K562 (cell line): ENCODE measurements around the gene MRPL48. TPM values are rescaled to one million over a fixed set of nuclear protein-coding genes. Genes with fewer than 3 reads are reported as not detected.

Experiments used
- ATAC-seq: fragments of 200-7000 bp; cut with Tn5 transposase; 3 replicates; pipeline ENCODE4 v1.9.1; 2020; ENCODE audit warnings: moderate library complexity
- BruUV-seq: library from RNA; stranded (reverse); fragments of 400-500 nt; replicated peaks from 2 replicates; lab custom pipeline; 2021; lab: Mats Ljungman, UMichigan
- CTCF ChIA-PET: fragments of 300-600 bp; formaldehyde crosslinking; extraction: SDS; loops from one replicate; lab custom pipeline; 2021; ENCODE audit warnings: low intra/inter-chr PET ratio; lab: Yijun Ruan, JAX
- POLR2A ChIA-PET: fragments of 300-600, 350-650 bp; sonication (Branson Sonifier 250); formaldehyde crosslinking; extraction: SDS; loops from one replicate; lab custom pipeline; 2021; ENCODE audit warnings: antibody characterized with exemption, inconsistent platforms; lab: Yijun Ruan, JAX
- DNase-seq, 4 experiments: peaks; one replicate each; pipeline versions ENCODE4 v3.0.0 to v3.0.0-alpha.2; 2011 to 2018; ENCODE audit warnings: low spot score in 3 of 4, mixed read lengths in 3 of 4; ENCODE audit errors: extremely low read depth in 1 of 4
- FAIRE-seq: peaks from 2 replicates; lab custom pipeline; 2011; peaks lifted over from hg19 to GRCh38; lab: Jason Lieb, UNC
- H2AFZ ChIP-seq: 2 replicates; pipeline ENCODE4 v1.6.0; 2011; ENCODE audit warnings: low read depth, low read length, control low read depth, inconsistent platforms
- H3K27ac ChIP-seq: fragments of 200-600 bp; 3 replicates; pipeline ENCODE4 v1.8.0; 2011; ENCODE audit warnings: low read depth, mild to moderate bottlenecking, control low read depth, inconsistent platforms, low read length, moderate library complexity, mixed read lengths; ENCODE audit errors: extremely low read depth
- H3K27me3 ChIP-seq, 2 experiments: fragments of 300-600 bp in 1 of 2; 2 replicates in 1 of 2; 3 replicates in 1 of 2; pipeline versions ENCODE4 v1.6.0 to v1.8.0; 2011; ENCODE audit warnings: inconsistent platforms in 2 of 2, low read length in 2 of 2, mild to moderate bottlenecking in 1 of 2, mixed read lengths in 1 of 2, moderate library complexity in 1 of 2; ENCODE audit not compliant: control insufficient read depth in 2 of 2, insufficient read depth in 2 of 2
- H3K36me3 ChIP-seq: fragments of 300-600 bp; 3 replicates; pipeline ENCODE4 v1.8.0; 2011; ENCODE audit warnings: mild to moderate bottlenecking, low read length, inconsistent platforms; ENCODE audit not compliant: control insufficient read depth, insufficient read depth
- H3K4me1 ChIP-seq, 2 experiments: fragments of 200-600 bp in 1 of 2; replicated peaks in 1 of 2; 2 replicates in 1 of 2; 3 replicates in 1 of 2; pipeline versions ENCODE4 v1.5.1 to v1.8.0; 2011; ENCODE audit warnings: inconsistent platforms in 2 of 2, low read length in 2 of 2, mild to moderate bottlenecking in 1 of 2, mixed read lengths in 1 of 2, moderate library complexity in 1 of 2; ENCODE audit not compliant: control insufficient read depth in 2 of 2, insufficient read depth in 2 of 2
- H3K4me2 ChIP-seq: 2 replicates; pipeline ENCODE4 v1.6.1; 2011; ENCODE audit warnings: low read length, control low read depth, inconsistent platforms, mixed read lengths; ENCODE audit not compliant: insufficient read depth
- H3K4me3 ChIP-seq: fragments of 200-600 bp; sonication (generic), shearing (Covaris generic); 2 replicates; pipeline ENCODE4 v1.5.1; 2016; ENCODE audit warnings: control low read depth, inconsistent platforms
- H3K79me2 ChIP-seq: fragments of 200-600 bp; 3 replicates; pipeline ENCODE4 v1.8.0; 2011; ENCODE audit warnings: low read length, inconsistent platforms; ENCODE audit not compliant: control insufficient read depth, insufficient read depth
- H3K9ac ChIP-seq, 2 experiments: 2 replicates each; pipeline versions ENCODE4 v1.6.0 to v1.6.1; 2011; ENCODE audit warnings: low read depth in 2 of 2, low read length in 2 of 2, control low read depth in 1 of 2, inconsistent platforms in 1 of 2, mild to moderate bottlenecking in 1 of 2, mixed read lengths in 1 of 2; ENCODE audit not compliant: insufficient read depth in 1 of 2
- H3K9me1 ChIP-seq: one replicate; pipeline ENCODE4 v1.6.0; 2011; ENCODE audit warnings: inconsistent platforms, mild to moderate bottlenecking, low read length, moderate library complexity; ENCODE audit not compliant: control insufficient read depth, insufficient read depth
- H3K9me3 ChIP-seq: replicated peaks from 2 replicates; pipeline ENCODE4 v1.5.1; 2011; ENCODE audit warnings: low read depth, low read length, inconsistent platforms; ENCODE audit not compliant: control insufficient read depth, insufficient read depth
- H4K20me1 ChIP-seq: replicated peaks from 2 replicates; pipeline ENCODE4 v1.6.1; 2011; ENCODE audit warnings: low read length, inconsistent platforms, mixed read lengths; ENCODE audit not compliant: control insufficient read depth, insufficient read depth
- ARID2 ChIP-seq: fragments of 450-650 bp; IDR thresholded peaks from 2 replicates; pipeline ENCODE4 v1.6.1; 2017; ENCODE audit warnings: antibody characterized with exemption, mild to moderate bottlenecking
- CHD4 ChIP-seq: fragments of 200-600 bp; sonication (generic); IDR thresholded peaks from 3 replicates; pipeline ENCODE4 v1.6.1; 2012; ENCODE audit warnings: low read depth, mild to moderate bottlenecking, mixed read lengths, low read length, inconsistent platforms; ENCODE audit not compliant: insufficient read depth, insufficient replicate concordance, poor library complexity, severe bottlenecking
- CTCF ChIP-seq, 3 experiments: IDR thresholded peaks in 2 of 3; conservative IDR thresholded peaks in 1 of 3; 2 replicates each; pipeline ENCODE4 v1.5.1; 2011 to 2012; ENCODE audit warnings: low read length in 3 of 3, mild to moderate bottlenecking in 3 of 3, control low read depth in 2 of 3, improper control_type of control experiment in 1 of 3, inconsistent platforms in 1 of 3, low read depth in 1 of 3, mixed read lengths in 1 of 3, moderate library complexity in 1 of 3; ENCODE audit not compliant: insufficient read depth in 2 of 3
- DACH1 ChIP-seq: fragments of 450-650 bp; IDR thresholded peaks from 2 replicates; pipeline ENCODE4 v1.6.1; 2018; ENCODE audit not compliant: partially characterized antibody
- GTF2A2 ChIP-seq: IDR thresholded peaks from 2 replicates; pipeline ENCODE4 v1.6.1; 2016; ENCODE audit warnings: mild to moderate bottlenecking, missing genetic modification characterization, missing compliant biosample characterization
- WGBS: fragments of 100-300 bp; shearing (Covaris generic); methylation state at CpG from one replicate; pipeline ENCODE4 v1.1.6; 2016; ENCODE audit warnings: low coverage, mixed read lengths; ENCODE audit not compliant: insufficient coverage; ENCODE audit errors: missing lambda C conversion rate; 5-methylcytosine and 5-hydroxymethylcytosine counted together
- in situ Hi-C: fragments of 300-500 bp; cut with MboI; formaldehyde crosslinking; loops from 4 replicates; pipeline ENCODE4 v1.15.0; 2018; ENCODE audit warnings: inconsistent platforms, mixed read lengths
- intact Hi-C: fragments of 100-400 bp; cut with micrococcal nuclease; formaldehyde crosslinking; loops from 2 replicates; pipeline ENCODE4 v1.14.2; 2022
- polyA plus RNA-seq, 8 experiments: library from polyadenylated mRNA; depleted of rRNA in 4 of 8; stranded (reverse) in 5 of 8; unstranded in 3 of 8; fragments of >200 nt; fragmentation: Nextera tagmentation in 2 of 8; fragmentation: Illumina TruSeq in 1 of 8; extraction: Ambion mirVana in 2 of 8; extraction: Trizol in 1 of 8; gene quantifications; 2 replicates each; pipeline versions ENCODE4 v1.2.1 to v1.2.3, GENCODE V29; 2011 to 2014; ENCODE audit warnings: inconsistent platforms in 1 of 8, missing spikeins in 1 of 8
- total RNA-seq, 7 experiments: library from RNA; depleted of rRNA in 6 of 7; stranded (reverse); fragments of >200 nt in 6 of 7; fragmentation: Illumina TruSeq in 2 of 7; extraction: Trizol in 2 of 7; gene quantifications; 2 replicates each; pipeline versions ENCODE4 v1.2.1 to v1.2.3, GENCODE V29; 2011 to 2021; ENCODE audit warnings: low replicate concordance in 1 of 7

Gene MRPL48
- total and polyA plus RNA-seq, 9 of the 15 experiments (the other 6 are each of a cell fraction or from before 2014, with no cell fraction given), result 66.0 to 237 (median 104) TPM

GRCh38 chr11:73758451-73758850 lies 29.2 kb upstream of the MRPL48 start:
- CTCF ChIA-PET, result no interaction called here
- POLR2A ChIA-PET, result interaction anchor here (0.6 to 1.3 kb wide), 2 partner anchors 21 to 1638 kb away, joined by 3 to 5 read pairs; no protein-coding TSS in a partner anchor
- BruUV-seq, result no TSS peak
- in situ Hi-C loops, result no loop called here
- no peaks in the 10 kb centered on the region for H3K9me3 ChIP-seq
- H3K4me3 ChIP-seq, result no peak overlapping the region
- no peaks in the 10 kb centered on the region for H3K9me1 ChIP-seq
- FAIRE-seq (no peak), ATAC-seq (no peak), DNase-seq (no peak)
- H3K27ac ChIP-seq, result no peak overlapping the region
- no peaks in the 10 kb centered on the region for H3K27me3 ChIP-seq
- H3K36me3 ChIP-seq, result peaks cover 5% of the 10 kb centered on the region; the same call in 1 of the 3 replicates
- H2AFZ ChIP-seq, result no peak overlapping the region
- intact Hi-C loops, result no loop called here
- no peak for TF ChIP-seq CHD4
- TF ChIP-seq DACH1, result peak; percentile 3
- peaks cover 15% of the 10 kb centered on the region; the same call in 1 of the 2 replicates for H4K20me1 ChIP-seq
- H3K9ac ChIP-seq, result peak overlapping the region in 1 of 2 experiments; percentile 85; a peak in 2 of 4 replicates
- H3K79me2 ChIP-seq, result peaks cover 58% of the 10 kb centered on the region
- peaks cover 9 to 13% of the 10 kb centered on the region in 2 experiments; a peak in 2 of 5 replicates for H3K4me1 ChIP-seq
- WGBS, result 20% methylated on average over 1 of the region's 1 CpG
- peak overlapping the region; percentile 88; the same call in 1 of the 2 replicates for H3K4me2 ChIP-seq

DNA sequence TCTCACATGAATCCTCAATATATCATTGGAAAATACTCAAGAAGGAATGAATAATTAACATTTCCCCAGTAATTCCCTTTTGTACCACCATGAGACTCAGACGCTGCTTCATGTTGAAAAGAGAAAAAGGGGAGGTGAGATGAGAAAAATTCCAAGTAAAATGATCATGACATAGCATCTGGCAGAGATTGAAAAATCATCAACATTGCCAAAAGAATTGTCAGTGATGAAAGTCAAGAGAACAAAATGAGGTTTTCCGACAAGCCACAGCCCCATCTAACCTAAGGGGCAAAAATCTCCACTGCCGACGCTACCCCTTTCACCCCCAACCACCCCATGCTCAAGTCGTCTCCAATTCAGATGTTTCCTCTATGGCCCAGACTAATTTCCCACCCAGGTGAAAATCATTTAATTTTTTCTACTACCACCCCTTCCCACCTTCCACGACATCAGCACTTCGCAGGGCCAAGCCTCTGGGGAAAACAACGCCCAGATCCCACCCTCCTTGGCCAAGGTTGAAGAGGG lies 28.0 kb upstream of the MRPL48 start:
- in situ Hi-C loops (no loop called here), intact Hi-C loops (loop anchor here (2.0 to 10.0 kb wide), 2 partner anchors 29 to 115 kb away; partner anchors contain the start of genes COA4 and PAAF1)
- TF ChIP-seq CTCF (IDR thresholded peaks at IDR 0.05 in 2 of 3, conservative IDR thresholded peaks at IDR 0.05 in 1 of 3; ENCODE audit: insufficient read depth in 2 of 3, low read depth in 1 of 3, low read length in 3 of 3) (peak in 1 of 3 experiments; percentile 23; a peak in 1 of 6 replicates), GTF2A2 (tag) (no peak), ARID2 (peak; percentile 36; the same call in 1 of the 2 replicates)
- FAIRE-seq, result no peak
- Histone ChIP-seq H3K27ac (peak overlapping the region; percentile 88), H3K27me3 (no peaks in the 10 kb centered on the region), H3K9me1 (no peaks in the 10 kb centered on the region), H3K4me3 (peak overlapping the region; percentile 97), H3K9ac (peak overlapping the region; percentile 85 to 98), H4K20me1 (peaks cover 15% of the 10 kb centered on the region; the same call in 1 of the 2 replicates), H3K79me2 (peaks cover 52% of the 10 kb centered on the region), H3K4me2 (peak overlapping the region; percentile 88), H3K9me3 (no peaks in the 10 kb centered on the region), H3K4me1 (peaks cover 9 to 13% of the 10 kb centered on the region in 2 experiments; a peak in 2 of 5 replicates), H2AFZ (peak overlapping the region; percentile 80), H3K36me3 (peaks cover 5% of the 10 kb centered on the region; the same call in 1 of the 3 replicates)
- DNase-seq, result no peak
- ChIA-PET POLR2A (interaction anchor here (1.7 to 8.1 kb wide), 3 partner anchors 10 to 29 kb away, joined by 7 to 86 read pairs (median 9); partner anchors contain the start of gene MRPL48), CTCF (no interaction called here)
- ATAC-seq, result peak; percentile 7
- no TSS peak for BruUV-seq
- WGBS, result 2% methylated on average over 8 of the region's 8 CpGs
